Activated CD4-positive, CD25-positive, alpha-beta regulatory T cell treated with anti-CD3 and anti-CD28 coated beads, Interleukin-2, amount 50 U/mL, for 72 hours (primary cell): ENCODE data around the gene PRUNE2.
"Not testable (repeated sequence)": the region's sequence is repeated elsewhere in the genome, so short reads cannot be mapped to it uniquely, and the experiment has no call there.

Experiments used
- DNase-seq: peaks from one replicate; pipeline ENCODE4 v3.0.0; 2021

Gene PRUNE2

DNA sequence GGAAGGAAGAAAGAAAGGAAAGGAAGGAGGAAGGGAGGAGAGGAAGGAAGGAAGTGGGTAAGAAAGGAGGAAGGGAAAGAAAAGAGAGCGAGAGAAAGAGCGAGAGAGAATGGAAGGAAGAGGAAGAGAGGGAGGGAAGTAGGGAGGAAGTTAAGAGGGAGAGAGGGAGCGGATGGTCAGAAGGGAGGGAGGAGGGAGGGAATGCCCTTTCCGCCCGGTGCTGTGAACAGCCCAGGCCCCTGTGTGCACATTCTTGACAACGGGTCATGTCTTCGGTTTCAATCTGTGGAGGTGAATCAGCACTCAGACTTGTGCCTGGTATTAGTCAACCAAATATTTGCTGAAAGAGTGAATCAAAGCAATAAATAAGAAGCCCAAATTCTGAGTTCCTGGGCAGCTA lies 39.2 kb downstream of the PRUNE2 start:
- DNase-seq, result no peak

DNA sequence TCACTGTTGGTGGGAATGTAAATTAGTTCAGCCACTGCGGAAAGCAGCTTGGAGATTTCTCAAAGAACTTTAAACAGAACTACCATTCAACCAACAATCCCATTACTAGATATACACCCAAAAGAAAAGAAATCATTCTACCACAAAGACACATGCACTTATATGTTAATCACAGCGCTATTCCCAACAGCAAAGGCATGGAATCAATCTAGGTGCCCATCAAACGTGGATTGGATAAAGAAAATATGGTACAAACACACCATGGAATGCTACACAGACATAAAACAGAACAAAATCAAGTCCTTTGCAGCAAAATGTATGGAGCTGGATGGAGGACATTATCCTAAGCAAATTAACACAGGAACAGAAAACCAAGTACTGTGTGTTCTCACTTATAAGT lies 42.1 kb downstream of the PRUNE2 start:
- no peak for DNase-seq

DNA sequence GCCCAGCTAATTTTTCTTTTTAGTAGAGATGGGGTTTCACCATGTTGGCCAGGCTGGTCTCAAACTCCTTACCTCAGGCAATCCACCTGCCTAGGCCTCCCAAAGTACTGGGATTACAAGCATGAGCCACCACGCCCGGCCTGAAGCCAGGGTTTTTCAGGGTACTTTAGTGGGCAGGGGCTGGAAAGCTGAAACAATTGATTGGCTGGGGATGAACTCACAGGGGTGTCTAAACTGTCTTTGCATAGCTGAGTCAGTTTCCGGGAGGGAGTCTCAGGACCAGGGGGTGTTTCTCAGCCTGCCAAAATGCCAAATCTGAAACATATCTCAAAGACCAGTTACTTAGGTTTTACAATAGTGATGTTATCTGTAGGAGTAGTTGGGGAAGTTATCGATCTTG lies 46.1 kb downstream of the PRUNE2 start:
- no peak for DNase-seq

DNA sequence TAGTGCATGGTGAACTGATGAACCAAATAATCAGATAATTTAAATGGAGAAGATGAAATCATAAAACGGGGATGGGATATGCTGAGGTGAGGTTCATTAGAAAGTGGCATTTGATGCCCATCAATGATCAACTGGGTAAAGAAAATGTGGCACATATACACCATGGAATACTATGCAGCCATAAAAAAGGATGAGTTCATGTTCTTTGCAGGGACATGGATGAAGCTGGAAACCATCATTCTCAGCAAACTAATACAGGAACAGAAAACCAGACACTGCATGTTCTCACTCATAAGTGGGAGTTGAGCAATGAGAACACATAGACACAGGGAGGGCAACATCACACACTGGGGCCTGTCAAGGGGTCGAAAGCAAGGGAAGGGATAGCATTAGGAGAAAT lies 47.7 kb downstream of the PRUNE2 start:
- not testable (repeated sequence) for DNase-seq

DNA sequence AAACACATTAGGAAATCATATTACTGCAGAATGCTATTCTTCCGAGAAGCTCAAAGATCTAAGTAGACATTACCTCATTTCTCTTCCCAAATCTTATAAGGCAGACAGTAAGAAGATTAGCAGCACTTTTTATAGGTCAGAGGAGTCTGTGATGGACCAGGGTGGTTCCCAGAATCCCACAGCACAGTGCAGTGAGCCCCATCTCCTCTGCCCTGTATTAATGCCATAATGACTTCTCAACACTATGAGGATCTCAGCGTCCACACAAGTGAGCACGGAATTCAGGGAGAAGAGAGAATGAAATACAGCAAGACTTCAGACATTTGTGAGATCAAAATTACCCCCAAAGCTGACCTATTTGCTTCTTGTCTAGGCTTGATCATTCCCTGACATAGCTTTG lies 49.9 kb downstream of the PRUNE2 start:
- DNase-seq, result no peak

DNA sequence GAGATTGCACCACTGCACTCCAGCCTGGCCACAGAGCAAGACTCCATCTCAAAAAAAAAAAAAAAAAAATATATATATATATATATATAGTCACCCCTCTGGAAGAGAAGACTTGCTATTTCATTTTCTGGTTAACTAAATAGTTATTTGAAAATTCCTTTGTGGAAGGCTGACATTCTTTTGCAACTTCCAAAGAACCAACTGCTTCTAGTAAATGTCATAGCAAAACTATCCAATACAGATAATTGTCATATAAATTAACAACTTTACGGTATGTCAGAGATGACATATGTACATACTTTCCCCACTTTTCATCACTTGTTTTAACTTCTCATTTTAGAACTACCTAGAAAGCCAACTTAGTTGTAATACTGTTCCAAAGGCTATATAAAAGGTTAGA lies 50.9 kb downstream of the PRUNE2 start:
- no peak for DNase-seq

DNA sequence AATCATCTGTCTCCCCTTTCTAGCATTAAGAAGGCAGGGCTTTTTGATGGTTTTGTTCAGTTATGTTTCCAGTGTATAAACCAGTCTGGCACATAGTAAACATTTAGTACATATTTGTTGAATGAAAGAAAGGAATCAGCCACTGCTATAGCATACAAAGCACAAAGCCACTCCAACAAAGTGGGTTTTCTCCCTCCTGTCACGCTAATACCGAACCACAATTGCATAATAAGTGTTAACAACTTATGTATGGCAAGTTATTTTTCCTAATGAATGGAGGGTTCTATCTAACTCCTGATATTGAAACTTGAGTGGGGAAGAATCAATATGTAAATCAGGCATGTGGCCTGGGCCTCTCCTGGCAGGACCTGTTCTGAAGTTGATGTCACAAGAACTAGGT lies 53.9 kb downstream of the PRUNE2 start:
- DNase-seq, result no peak

DNA sequence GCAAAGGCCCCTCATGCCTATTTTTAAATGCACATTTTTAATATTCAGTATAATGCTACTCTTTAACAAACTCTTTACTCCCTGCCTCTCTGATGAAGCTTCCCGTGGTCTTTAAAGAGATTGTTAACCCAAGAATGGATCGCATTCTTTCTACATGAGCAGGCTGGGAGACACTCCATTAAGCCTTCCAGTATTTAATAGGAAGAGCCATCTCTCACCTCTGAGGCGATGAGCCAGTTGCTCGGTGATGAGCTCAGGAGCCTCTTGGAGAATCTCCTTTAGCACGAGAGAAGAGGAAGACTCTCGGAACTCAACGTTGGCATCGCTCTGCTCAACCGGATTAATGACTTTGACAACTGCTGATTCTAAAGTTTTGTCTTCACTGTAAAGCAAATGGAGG lies 59.6 kb downstream of the PRUNE2 start:
- no peak for DNase-seq

DNA sequence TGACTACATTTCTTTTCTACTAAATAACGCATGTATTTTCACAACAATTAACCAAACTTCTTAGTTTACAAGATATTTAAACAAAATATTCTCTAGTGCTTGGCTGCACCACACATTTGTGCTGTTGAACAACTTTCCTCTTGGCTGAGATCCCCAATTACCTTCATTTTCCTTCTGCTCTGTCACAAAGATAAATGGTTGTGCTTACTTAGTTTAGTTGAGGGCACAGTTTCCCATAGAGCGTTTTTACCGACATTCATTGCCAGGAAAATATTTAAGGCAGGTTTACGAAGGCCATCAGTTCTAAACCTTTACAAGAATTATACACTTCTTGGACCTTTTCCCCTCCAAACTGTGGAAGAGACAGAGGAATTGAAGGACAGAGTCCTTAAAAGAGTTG lies 60.7 kb downstream of the PRUNE2 start:
- no peak for DNase-seq

DNA sequence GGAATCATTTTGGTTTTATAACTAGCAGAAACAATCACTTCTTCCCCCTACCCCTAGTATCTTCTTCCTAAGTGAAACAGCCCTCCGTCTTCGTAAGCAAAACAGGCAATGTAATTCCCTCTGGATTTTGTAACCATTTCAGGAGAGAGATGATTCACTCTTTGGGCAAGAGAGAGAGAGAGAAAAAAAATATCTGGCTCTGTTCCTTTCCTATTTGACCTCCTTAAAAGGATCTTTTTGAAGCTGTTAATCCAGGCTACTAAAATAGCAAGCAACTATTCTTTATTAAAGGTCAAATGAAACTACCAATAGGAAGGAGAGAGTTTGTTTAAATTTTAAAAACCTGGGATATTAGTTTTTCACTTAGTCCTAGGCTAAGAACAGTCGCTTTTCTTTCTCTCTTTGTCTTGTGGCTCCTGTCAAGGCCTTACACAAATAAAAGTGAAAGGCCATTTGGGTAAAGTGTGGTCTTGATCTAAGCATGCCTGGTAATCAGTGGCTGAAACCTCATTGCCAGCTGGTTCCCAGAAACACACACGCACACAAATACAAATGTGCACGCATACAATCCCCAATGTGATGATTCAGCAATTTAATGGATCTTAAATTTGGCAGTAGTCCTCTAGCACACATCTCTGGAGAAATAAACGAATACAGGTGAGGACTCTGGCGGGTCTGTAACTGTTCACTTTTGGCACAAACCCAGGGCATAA lies 70.2 kb downstream of the PRUNE2 start:
- no peak for DNase-seq

DNA sequence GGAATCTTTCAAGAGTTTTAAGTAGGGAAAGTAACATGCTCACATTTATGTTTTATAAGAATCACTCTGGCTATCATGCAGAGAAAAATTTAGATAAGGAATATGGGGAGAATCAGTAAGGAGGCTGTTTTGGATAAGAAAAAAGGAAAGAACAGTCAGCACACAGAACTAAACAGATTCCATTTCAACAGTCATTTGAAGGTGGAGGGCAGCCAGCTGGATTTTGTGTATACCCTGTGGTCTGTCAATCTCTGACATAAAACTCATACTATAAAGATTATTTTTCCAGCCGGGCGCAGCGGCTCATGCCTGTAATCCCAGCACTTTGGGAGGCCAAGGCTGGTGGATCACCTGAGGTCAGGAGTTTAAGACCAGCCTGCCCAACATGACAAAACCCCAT lies 77.5 kb downstream of the PRUNE2 start:
- DNase-seq, result no peak

DNA sequence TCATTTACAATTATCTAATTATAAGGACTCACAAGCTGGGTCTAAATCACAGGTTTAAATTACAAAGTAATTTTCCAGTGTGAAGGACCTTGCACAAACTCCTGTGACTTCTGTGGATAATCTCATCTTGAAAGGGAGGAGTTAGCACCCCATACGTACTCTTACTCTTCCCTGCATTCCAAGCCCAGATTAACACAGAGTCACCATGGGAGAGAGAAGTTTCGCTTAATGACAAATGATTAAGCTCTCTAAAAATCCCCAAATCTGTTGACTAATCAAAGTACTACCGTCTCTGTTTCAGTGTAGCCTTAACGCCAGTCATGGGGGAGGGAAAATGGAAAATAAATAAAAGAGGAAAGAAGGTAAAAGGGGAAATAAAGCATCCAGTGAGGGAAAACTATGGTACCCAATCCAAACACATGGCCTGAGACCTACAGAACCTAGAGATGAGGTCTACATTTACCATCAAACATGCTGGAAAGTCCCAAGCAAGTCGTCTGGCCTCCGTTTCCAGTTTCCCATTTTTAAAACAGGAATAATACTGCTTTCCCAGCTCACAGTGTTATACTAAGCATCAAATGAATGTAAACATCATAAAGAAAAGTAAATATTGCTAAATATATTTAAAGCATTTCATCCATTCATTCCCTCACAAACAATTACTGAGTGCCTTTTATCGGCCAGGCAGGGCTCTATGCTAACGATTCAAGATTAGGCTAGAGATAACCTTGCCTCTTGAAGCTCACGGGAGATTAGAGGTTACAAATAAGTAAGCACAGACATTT lies 78.4 kb downstream of the PRUNE2 start:
- DNase-seq, result no peak

DNA sequence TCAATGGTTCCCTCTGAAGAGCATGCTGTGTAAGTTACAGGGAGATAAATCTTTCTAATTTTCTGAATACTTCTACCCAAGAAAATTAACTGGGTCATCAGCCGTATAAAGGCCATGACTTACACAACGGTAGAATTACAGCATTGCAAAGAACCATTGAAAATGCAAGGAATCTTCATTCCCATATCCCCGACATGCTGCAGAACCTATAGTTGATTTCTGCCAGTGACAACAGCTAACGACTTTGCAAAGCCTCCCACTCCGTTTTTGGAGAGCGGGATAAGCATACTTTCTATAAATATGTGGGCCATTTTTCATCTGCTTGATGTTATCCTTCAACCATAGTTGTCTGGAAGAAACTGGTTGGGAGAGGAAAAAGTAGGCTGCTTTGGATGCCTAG lies 85.5 kb downstream of the PRUNE2 start:
- DNase-seq, result no peak

DNA sequence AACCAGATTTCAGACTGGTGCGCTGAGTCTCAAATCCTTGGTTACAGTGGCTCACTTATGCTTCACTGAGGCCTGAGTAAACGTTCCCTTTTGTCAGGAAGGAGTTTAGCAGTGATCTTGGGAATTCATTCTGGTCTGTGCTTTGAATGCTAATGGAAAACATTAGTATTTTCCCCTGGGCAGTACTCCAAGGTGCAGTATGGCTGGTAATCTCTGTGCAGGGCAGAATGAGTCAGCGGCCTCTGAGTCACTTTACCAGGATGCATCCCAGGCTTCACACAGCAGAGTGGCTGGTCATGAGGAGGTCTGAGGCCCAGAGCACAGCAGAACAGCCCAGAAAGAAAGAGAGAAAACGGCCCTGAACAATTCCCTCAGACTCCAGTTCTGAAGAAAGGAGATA lies 87.6 kb downstream of the PRUNE2 start:
- no peak for DNase-seq

DNA sequence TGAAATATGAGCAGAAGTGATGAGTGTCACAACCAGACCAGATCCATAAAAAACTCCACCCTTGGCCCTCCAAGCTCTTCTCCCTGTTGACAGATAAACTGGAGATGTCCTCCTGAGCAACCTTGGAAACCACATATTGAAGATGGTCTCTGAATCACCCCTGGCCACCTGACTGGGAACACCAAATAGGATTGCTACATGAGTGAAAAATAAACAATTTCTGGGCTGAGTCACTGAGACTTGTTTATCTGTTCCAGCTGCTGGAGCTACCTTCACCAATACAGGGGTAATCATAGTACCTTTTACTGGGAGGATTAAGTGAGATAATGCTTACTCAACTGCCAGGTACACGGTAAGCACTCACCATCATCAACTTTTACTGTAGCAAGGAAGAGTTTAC lies 88.4 kb downstream of the PRUNE2 start:
- DNase-seq, result no peak

DNA sequence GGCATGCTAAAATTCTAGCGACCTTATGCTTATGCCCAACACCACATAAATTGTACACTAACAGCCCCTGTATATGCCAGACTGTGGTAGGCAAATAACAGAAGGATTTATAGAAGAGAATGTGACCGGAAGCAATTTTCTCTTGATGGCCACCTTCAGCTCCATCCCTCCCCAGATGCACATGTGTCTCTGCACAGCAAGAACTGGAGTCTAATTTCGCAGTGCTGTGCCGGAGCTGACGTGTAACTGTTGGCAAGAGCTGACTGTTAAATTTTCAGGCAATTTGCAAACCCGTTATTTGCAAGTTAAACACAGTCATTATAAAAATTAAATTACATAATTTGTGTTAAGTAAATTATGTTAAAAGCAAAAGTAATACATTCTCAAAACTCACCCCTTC lies 93.3 kb downstream of the PRUNE2 start:
- DNase-seq, result no peak

DNA sequence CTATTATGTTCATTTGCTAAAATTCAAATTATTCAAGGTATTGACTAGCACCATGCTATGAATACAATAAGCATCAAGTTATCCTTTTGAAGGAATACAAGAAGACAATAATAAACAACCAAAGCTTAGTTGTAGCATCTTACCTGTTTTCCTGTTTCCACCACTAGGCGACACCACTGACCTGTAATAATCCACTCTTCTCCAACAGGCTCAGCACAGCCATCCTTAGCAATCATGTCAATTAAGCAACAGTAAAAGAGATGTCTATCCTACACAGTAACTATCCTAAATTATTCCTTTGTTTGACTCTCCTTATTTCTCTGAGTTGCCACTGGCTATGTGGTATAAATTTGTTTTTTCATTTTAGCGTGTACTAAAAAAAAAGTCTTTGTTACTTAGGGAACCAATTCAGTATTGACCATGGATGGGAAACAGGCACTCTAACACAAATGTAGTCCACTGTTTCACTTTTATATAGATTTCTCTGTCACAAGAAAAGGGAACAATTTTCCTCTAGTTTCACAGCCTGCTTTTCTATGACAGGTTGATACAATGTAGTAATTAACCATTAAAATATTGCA lies 95.4 kb downstream of the PRUNE2 start:
- DNase-seq, result no peak

DNA sequence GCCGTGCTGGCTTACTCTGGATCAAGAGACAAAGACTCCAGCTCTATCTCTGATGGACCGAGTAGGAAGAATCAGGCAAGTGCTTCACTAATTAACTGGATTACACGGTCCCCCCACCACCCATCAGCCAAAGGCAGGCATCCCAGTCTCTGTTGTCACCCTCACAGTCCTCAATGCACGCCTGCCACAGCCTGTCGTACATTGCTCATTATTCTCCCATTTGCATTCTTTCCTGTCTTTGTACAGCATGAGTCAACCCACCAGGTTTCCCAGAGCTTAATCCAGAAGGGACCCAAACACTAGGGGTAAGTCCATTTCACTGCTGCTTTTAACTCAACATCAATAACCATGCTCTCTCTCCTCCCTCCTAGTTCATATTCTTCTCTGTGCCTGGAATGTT lies 97.3 kb downstream of the PRUNE2 start:
- DNase-seq, result no peak

DNA sequence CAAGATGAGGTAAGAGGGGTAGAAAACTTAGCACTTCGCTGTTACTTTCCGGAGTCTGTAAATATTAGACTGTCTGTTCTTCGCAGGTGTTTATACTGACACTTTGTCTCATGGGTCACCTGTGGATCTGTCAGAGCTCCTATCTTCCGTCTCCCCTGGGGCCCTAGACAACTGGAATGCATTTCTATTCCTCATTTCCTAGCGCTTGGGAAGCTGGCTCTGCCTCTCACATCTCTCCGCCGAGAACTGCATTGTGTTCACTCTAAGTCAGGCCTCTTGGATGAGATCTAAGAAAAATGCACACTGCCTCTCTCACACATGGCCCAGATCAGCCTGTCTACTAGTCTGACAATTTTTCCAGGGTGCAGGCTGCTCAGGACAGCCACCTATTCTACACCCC lies 102.2 kb downstream of the PRUNE2 start:
- no peak for DNase-seq

DNA sequence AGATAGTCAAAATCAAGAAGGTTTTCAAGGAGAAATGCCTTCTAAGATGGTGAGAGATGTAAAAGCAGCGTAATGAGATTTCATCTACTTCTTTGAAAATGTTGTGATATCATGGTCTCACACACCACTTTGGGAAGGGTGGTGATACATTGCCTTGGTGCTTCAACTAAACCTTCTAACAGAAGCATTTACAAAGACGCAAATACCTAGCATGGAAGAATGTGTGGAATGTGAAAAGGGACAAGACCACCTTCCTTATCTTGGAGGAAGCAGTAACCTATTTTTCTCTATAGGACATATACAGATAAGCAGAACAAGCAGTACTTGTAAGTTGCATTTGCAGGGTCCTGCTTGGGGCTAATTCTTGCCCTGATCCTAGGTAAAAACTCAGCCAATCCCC lies 102.8 kb downstream of the PRUNE2 start:
- DNase-seq, result no peak

DNA sequence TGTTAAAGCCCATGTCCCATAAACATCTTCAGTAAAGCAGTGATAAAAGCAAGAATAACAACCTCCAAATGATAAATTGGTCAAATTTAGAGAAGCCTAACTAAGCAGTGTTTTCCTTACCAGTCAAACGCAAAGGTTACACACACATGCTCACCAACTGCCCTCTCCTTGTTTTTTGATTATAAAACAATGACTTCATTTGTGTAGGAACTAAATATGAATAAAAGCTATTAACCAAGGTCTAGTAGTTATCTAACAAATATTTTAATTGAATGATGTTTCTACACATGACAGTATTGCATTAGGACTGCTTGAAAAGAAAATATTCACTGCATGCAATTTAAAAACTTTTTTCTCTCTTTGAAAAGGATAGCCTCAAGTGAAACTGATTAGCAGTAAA lies 105.0 kb downstream of the PRUNE2 start:
- no peak for DNase-seq

DNA sequence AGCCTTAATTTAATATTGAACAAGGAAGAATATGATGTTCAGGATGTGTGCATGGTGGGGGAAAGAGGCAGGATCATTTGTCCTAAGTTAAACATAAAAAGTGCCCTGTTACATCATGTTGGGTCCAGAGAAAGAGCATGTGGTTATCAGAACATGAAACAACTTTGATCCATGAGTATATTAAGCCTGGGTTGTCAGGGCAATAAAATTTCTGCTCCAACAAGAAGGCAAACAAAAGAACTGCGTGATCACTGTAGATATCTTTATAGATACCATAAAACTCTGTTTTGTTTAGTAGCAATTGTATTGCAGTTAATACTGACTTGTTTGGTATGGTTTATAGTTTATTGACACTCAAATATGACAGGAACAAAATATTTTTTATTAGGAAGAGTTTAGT lies 106.4 kb downstream of the PRUNE2 start:
- no peak for DNase-seq

DNA sequence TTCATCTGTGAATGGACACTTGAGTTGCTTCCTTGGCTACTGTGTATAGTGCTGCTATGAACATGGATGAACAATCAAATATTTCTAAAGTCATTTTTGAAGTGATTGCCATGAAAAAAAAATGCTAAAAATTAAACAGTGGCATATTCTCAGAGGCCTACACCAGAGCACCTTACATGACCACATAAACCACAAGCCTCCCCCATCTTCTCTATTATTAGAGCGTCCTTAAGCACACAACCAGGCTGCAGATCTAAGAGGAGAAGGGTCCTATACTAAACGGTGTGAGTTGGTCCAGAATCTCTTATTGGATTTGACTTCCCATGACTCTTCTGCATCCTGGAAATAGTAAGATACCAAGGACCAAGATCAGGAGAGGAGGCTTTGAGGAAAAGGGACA lies 107.4 kb downstream of the PRUNE2 start:
- DNase-seq, result no peak

DNA sequence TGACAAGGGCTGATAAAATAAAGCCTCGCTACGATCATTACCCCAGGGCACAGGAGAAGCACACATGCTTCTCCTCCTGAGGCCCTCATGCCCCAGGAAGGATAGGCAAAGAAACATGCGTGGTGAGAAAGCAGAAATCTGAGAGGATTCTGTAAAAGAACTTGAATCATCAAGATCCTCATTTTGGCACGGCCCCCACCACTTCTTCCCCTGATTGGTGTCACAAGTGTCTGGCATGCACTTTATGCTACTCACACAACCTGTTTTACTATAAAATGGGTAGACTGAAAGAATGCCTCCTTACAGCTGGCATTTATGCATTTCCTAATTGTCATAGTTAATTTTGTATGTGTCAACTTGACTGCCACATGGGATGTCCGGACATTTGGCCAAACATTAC lies 109.6 kb downstream of the PRUNE2 start:
- no peak for DNase-seq
